Body of pancreas (tissue), 4 donors: ENCODE measurements around the gene BRPF1. TPM values are rescaled to one million over a fixed set of nuclear protein-coding genes. Genes with fewer than 3 reads are reported as not detected.

Source experiments
- ATAC-seq: fragments of 150-250 bp; one replicate; pipeline ENCODE4 v1.9.1; 2016
- DNase-seq, 4 donors: peaks; one replicate each; pipeline ENCODE4 v3.0.0-alpha.2; 2019
- H3K27ac ChIP-seq, 4 donors: fragments of 200-600 bp; sonication (generic); 1 replicate in 3 of 4; 2 replicates in 1 of 4; pipeline versions ENCODE4 v1.5.1 to v1.6.1; 2016 to 2019; ENCODE audit warnings: mild to moderate bottlenecking in 1 of 4, mixed read lengths in 1 of 4, moderate library complexity in 1 of 4
- H3K27me3 ChIP-seq, 2 donors: fragments of 200-600 bp; sonication (generic); one replicate each; pipeline ENCODE4 v1.6.0; 2016; ENCODE audit warnings: mild to moderate bottlenecking in 1 of 2
- H3K36me3 ChIP-seq, 2 donors: fragments of 200-600 bp; sonication (generic); replicated peaks in 1 of 2; 2 replicates each; pipeline ENCODE4 v1.5.1; 2016; ENCODE audit warnings: low read depth in 2 of 2; ENCODE audit not compliant: insufficient read depth in 1 of 2
- H3K4me1 ChIP-seq: fragments of 200-600 bp; sonication (generic); one replicate; pipeline ENCODE4 v1.6.0; 2016
- H3K4me3 ChIP-seq, 2 donors: fragments of 200-600 bp; sonication (generic); 1 replicate in 1 of 2; 2 replicates in 1 of 2; pipeline ENCODE4 v1.5.1; 2016 to 2019
- H3K9me3 ChIP-seq, 3 donors: fragments of 200-600 bp; sonication (generic); 1 replicate in 2 of 3; 2 replicates in 1 of 3; pipeline ENCODE4 v1.5.1; 2016
- POLR2A ChIP-seq, 3 donors: fragments of 450-650 bp; IDR thresholded peaks; one replicate each; pipeline ENCODE4 v1.6.1; 2016; ENCODE audit warnings: antibody characterized with exemption in 3 of 3, mild to moderate bottlenecking in 2 of 3
- WGBS, 2 donors: methylation state at CpG; one replicate each; pipeline ENCODE4 v1.1.5; 2017; 5-methylcytosine and 5-hydroxymethylcytosine counted together
- intact Hi-C: fragments of 100-400 bp; cut with DNase I; formaldehyde crosslinking; loops from one replicate; pipeline ENCODE4 v1.15.1; 2023
- total RNA-seq, 2 donors: library from RNA; depleted of rRNA; stranded (reverse); fragments of >200 nt; gene quantifications; one replicate each; pipeline ENCODE4 v1.1.0, GENCODE V29; 2016
- TF ChIP-seq, protein P1 (sequence below), 7 experiments: fragments of 450-650 bp in 4 of 7; fragments of 200-600 bp in 3 of 7; sonication (generic) in 3 of 7; IDR thresholded peaks; one replicate each; pipeline ENCODE4 v1.5.1; 2016 to 2019; ENCODE audit warnings: antibody characterized with exemption in 7 of 7

BRPF1 gene
- total RNA-seq, 2 donors from 2014 or later, result 9.6 to 10.9 TPM

DNA sequence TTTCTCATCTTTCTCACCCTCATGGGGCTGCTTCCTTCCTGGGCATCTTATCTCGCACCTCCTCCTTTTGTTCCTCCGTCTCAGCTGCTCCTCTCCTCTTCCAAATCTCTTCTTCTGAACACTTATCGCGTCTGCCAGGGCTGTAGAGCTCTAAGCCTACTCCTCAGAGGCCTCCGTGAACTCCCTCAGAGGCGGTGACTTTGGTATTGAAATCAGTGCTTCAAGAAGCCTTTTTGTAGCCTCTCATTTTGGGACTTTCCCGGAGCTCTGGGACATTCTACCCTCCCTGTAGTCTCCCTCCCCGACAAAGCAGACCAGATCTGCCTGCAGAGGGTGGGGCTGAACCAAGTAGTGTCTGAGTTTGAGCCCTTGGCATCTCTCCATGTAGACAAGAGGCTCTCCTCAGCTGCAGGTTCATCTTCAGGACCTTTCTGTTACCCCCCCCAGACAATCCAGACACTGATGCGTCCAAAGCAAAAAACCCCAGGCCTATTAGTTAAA lies 45.4 kb upstream of the BRPF1 start:
- ATAC-seq, result no peak
- no peak overlapping the region for H3K4me3 ChIP-seq
- H3K4me1 ChIP-seq, result peaks cover 4% of the 10 kb centered on the region
- WGBS, 2 donors, result 93 to 94% methylated on average over 9 of the region's 9 CpGs
- peaks cover 15 to 62% of the 10 kb centered on the region in 2 donors for H3K36me3 ChIP-seq
- intact Hi-C loops, result no loop called here
- H3K9me3 ChIP-seq, result no peaks in the 10 kb centered on the region
- H3K27me3 ChIP-seq, result no peaks in the 10 kb centered on the region
- no peak for TF ChIP-seq POLR2A (IDR thresholded peaks at IDR 0.05)
- TF ChIP-seq, protein P1, sequence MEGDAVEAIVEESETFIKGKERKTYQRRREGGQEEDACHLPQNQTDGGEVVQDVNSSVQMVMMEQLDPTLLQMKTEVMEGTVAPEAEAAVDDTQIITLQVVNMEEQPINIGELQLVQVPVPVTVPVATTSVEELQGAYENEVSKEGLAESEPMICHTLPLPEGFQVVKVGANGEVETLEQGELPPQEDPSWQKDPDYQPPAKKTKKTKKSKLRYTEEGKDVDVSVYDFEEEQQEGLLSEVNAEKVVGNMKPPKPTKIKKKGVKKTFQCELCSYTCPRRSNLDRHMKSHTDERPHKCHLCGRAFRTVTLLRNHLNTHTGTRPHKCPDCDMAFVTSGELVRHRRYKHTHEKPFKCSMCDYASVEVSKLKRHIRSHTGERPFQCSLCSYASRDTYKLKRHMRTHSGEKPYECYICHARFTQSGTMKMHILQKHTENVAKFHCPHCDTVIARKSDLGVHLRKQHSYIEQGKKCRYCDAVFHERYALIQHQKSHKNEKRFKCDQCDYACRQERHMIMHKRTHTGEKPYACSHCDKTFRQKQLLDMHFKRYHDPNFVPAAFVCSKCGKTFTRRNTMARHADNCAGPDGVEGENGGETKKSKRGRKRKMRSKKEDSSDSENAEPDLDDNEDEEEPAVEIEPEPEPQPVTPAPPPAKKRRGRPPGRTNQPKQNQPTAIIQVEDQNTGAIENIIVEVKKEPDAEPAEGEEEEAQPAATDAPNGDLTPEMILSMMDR (IDR thresholded peaks at IDR 0.05), result no peak
- H3K27ac ChIP-seq, result no peak overlapping the region
- no peak for DNase-seq

DNA sequence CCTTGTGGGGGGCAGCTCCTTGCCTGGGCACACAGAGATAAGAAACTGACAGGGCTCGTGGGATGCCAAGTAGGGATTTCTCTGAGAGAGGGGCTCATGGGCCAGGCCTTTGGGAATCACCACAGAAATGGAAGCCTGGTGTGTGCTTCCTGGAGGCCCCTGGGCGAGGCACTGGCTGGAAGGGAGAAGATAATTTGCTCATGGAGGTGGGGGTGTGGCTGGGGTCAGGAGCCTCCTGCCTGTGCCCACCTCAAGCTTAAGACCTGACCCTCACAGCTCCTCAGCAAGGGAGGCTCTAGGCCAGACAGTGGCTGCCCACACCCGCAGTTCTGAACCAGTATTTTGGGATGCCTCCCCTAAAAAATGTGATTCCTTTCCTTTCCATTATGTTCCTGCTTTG lies 44.8 kb upstream of the BRPF1 start:
- TF ChIP-seq POLR2A (IDR thresholded peaks at IDR 0.05), result no peak
- TF ChIP-seq, protein P1 (IDR thresholded peaks at IDR 0.05), result no peak
- Histone ChIP-seq H3K4me1 (no peaks in the 10 kb centered on the region), H3K27ac (no peak overlapping the region), H3K27me3 (no peaks in the 10 kb centered on the region), H3K36me3 (peaks cover 15 to 67% of the 10 kb centered on the region in 2 donors), H3K9me3 (no peaks in the 10 kb centered on the region), H3K4me3 (no peak overlapping the region)
- intact Hi-C loops, result no loop called here
- ATAC-seq, result no peak
- no peak for DNase-seq
- WGBS, 2 donors, result 96 to 100% methylated on average over 3 of the region's 3 CpGs

DNA sequence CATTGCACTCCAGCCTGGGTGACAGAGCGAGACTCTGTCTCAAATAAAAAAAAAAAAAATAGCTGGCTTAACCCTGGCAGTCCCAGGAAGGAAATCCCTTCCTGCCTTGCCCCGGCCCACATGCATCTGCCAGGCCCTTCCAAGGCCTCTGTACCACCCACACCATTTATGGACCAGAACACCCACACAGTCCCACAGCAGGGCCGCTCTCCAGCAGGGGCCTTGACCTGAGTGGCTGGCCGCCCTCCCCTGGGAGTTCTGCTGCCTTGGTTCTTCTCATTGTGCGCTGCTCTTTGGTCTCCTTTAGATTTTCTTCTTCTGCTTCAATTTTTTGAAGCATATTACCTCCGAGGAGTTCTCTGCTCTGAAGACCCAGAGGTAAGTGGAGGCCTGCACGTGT lies 44.0 kb upstream of the BRPF1 start:
- Histone ChIP-seq H3K36me3 (peaks cover 15 to 69% of the 10 kb centered on the region in 2 donors), H3K9me3 (no peaks in the 10 kb centered on the region), H3K27me3 (no peaks in the 10 kb centered on the region), H3K4me1 (no peaks in the 10 kb centered on the region), H3K27ac (no peak overlapping the region), H3K4me3 (no peak overlapping the region)
- intact Hi-C loops, result no loop called here
- ATAC-seq (no peak), DNase-seq (no peak)
- 92 to 99% methylated on average over 6 to 7 of the region's 7 CpGs for WGBS, 2 donors
- no peak for TF ChIP-seq POLR2A (IDR thresholded peaks at IDR 0.05)
- TF ChIP-seq, protein P1 (IDR thresholded peaks at IDR 0.05), result no peak

DNA sequence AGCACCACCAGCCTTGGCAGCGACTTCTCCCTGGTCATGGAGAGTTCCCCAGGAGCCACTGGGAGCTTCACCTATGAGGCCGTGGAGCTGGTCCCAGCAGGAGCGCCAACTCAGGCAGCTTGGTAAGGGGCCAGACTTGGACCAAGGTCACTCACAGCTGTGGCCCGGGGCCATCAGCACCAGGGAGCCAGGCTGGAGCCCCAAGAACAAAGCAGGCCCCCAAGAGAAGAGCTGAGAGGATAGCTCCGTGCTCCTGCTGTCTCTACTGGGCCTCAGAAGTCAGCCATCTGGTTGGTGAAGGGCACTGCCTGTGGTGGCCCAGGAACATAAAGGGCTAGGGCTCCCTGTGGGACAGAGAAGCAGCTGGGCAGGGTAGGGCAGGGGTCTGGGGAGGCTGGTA lies 42.6 kb upstream of the BRPF1 start:
- Histone ChIP-seq H3K36me3 (peaks cover 15 to 63% of the 10 kb centered on the region in 2 donors), H3K27me3 (no peaks in the 10 kb centered on the region), H3K27ac (no peak overlapping the region), H3K9me3 (no peaks in the 10 kb centered on the region), H3K4me3 (no peak overlapping the region), H3K4me1 (no peaks in the 10 kb centered on the region)
- intact Hi-C loops, result no loop called here
- TF ChIP-seq, protein P1 (IDR thresholded peaks at IDR 0.05), result no peak
- no peak for TF ChIP-seq POLR2A (IDR thresholded peaks at IDR 0.05)
- ATAC-seq (no peak), DNase-seq (no peak)
- 72 to 87% methylated on average over 4 to 5 of the region's 5 CpGs for WGBS, 2 donors

DNA sequence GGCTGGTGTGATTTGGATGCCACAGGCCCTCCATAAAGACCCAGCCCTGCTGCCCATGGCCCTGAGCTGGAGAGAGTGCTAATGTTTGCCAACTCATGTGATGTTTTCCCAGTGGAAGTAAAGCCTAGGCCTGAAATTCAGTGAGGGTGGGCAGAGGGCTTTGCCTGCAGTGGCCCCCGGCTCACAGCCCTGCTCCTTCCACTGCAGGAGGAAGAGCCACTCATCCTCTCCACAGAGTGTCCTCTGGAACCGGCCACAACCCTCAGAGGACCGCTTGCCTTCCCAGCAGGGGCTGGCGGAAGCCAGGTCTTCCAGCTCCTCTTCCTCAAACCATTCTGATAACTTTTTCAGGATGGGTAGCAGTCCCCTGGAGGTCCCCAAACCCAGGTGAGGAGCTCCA lies 41.8 kb upstream of the BRPF1 start:
- intact Hi-C loops, result no loop called here
- H3K27me3 ChIP-seq, result no peaks in the 10 kb centered on the region
- no peak for DNase-seq
- no peak overlapping the region for H3K27ac ChIP-seq
- TF ChIP-seq POLR2A (IDR thresholded peaks at IDR 0.05), result no peak
- TF ChIP-seq, protein P1 (IDR thresholded peaks at IDR 0.05), result no peak
- 93% methylated on average over 4 of the region's 4 CpGs; no CpG with 5 or more reads in 1 of the 2 donors for WGBS, 2 donors
- no peak for ATAC-seq
- H3K4me1 ChIP-seq, result no peaks in the 10 kb centered on the region
- H3K4me3 ChIP-seq, result no peak overlapping the region
- H3K9me3 ChIP-seq, result no peaks in the 10 kb centered on the region
- H3K36me3 ChIP-seq, result peaks cover 15 to 62% of the 10 kb centered on the region in 2 donors
